SK-N-SH (cell line): ENCODE results near the gene CCDC187.

Experiments used
- GABPA ChIP-seq: IDR thresholded peaks from 2 replicates; pipeline ENCODE4 v1.4.0; 2012; ENCODE audit warnings: low read depth, mild to moderate bottlenecking
- IRF3 ChIP-seq: fragments of 150-350 bp; IDR thresholded peaks from 2 replicates; pipeline ENCODE4 v1.6.1; 2016; ENCODE audit warnings: mild to moderate bottlenecking, low read depth, low read length
- TF ChIP-seq, protein P1 (sequence below): fragments of 200-600 bp; sonication (generic); IDR thresholded peaks from 2 replicates; pipeline ENCODE4 v1.6.1; 2017; ENCODE audit warnings: antibody characterized with exemption, mild to moderate bottlenecking, moderate library complexity

GRCh38 chr9:136213733-136214132 lies 90.2 kb downstream of the CCDC187 start:
- TF ChIP-seq GABPA (no peak), IRF3 (no peak)
- TF ChIP-seq, protein P1, sequence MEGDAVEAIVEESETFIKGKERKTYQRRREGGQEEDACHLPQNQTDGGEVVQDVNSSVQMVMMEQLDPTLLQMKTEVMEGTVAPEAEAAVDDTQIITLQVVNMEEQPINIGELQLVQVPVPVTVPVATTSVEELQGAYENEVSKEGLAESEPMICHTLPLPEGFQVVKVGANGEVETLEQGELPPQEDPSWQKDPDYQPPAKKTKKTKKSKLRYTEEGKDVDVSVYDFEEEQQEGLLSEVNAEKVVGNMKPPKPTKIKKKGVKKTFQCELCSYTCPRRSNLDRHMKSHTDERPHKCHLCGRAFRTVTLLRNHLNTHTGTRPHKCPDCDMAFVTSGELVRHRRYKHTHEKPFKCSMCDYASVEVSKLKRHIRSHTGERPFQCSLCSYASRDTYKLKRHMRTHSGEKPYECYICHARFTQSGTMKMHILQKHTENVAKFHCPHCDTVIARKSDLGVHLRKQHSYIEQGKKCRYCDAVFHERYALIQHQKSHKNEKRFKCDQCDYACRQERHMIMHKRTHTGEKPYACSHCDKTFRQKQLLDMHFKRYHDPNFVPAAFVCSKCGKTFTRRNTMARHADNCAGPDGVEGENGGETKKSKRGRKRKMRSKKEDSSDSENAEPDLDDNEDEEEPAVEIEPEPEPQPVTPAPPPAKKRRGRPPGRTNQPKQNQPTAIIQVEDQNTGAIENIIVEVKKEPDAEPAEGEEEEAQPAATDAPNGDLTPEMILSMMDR: no peak
